HG02610 (cell line): Measurements from ENCODE around the gene APLF.
A peak's percentile ranks its signal among the peaks of the same experiment; 100 is the strongest.

Source experiments
- ATAC-seq: cut with Tn5 transposase; IDR thresholded peaks from one replicate; pipeline ENCODE4 v1.9.1; 2021; ENCODE audit warnings: mild to moderate bottlenecking, moderate library complexity; ENCODE audit not compliant: unreplicated experiment

The APLF gene, protein sequence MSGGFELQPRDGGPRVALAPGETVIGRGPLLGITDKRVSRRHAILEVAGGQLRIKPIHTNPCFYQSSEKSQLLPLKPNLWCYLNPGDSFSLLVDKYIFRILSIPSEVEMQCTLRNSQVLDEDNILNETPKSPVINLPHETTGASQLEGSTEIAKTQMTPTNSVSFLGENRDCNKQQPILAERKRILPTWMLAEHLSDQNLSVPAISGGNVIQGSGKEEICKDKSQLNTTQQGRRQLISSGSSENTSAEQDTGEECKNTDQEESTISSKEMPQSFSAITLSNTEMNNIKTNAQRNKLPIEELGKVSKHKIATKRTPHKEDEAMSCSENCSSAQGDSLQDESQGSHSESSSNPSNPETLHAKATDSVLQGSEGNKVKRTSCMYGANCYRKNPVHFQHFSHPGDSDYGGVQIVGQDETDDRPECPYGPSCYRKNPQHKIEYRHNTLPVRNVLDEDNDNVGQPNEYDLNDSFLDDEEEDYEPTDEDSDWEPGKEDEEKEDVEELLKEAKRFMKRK

GRCh38 chr2:68467077-68467960, at the start of gene APLF, which contains the start of gene FBXO48:
Gene APLF, plus strand, starts transcription at chr2:68467585. Its CDS starts 147 bp downstream, at chr2:68467732.
Gene FBXO48, minus strand, starts transcription at chr2:68467294. Its CDS starts 2,149 bp downstream, at chr2:68465145.
- ATAC-seq = peak; percentile 94

GRCh38 chr2:68417926-68418325, 49.5 kb upstream of the APLF start:
- peak; percentile 49 for ATAC-seq

DNA sequence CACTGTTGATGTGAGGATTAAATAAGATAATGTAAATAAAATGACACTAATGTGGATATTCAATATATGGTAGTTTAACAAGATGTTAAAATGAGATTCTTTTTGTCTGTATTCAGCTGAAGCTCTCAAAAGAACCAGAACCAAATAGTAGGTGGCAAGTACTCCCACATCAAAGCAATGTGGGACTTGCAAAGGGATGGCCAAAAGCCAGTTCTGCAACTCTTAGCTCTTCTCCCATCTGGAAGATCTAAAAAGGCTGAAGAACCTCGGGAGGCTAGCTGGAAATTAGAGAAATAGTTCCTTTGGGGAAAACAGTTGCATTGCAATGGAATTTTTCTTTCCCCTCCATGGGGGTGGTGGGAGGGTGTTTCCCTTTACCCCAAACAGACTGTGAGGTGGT, 49.0 kb upstream of the APLF start:
- ATAC-seq = no peak

GRCh38 chr2:68418855-68419254, 48.5 kb upstream of the APLF start:
- peak; percentile 32 for ATAC-seq

DNA sequence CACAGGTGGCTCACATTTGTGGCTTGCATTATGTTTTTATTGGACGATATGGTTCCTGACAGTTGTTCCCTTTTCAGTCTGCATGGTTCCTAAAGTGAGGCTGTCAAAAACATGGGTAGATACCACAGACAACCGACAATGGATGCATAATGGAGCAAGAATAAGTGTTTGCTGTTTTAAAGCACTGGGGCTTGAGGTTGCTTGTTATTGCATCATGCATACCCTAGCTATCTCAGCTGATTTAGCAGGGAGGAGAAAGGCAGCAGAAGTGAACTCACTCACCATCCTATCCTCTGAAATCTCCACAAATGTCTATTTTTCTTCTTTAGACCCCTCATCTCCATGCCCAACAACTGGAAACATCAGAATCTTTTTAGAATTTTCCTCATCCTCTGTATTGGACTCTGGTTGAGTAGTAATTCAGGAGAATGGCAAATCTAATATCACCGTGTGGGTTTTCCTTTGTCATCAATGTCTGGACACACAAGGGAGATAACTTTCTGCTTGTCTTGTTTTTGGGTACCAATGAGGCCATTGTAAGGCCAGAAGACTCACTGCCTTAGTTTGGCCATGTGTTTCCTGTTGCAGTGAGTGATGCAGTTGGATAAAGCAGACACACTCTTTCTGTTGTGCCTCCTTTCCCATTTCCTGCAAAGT, 47.0 kb upstream of the APLF start:
- ATAC-seq = no peak

GRCh38 chr2:68423966-68424650, 43.3 kb upstream of the APLF start:
- ATAC-seq = peak; percentile 82

DNA sequence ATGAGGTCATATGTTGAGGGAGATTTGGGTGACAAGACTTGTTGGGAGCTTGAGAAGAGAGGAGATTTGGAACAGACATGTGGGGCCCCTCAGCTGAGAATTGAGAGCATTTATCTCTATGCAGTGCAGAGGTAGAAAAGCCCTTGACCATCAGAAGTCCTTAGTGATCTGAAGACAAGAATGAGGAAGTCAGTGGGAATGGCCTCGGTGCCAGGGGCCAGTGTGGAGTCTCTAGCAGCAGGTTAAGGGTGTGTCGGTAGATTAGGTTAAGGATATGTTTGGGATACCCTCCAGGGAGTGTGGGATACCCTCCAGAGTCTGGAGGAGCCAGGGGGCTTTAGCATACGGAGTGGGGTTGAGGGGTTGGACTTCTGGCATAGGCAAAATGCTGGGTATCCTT, 41.9 kb upstream of the APLF start:
- ATAC-seq = no peak

DNA sequence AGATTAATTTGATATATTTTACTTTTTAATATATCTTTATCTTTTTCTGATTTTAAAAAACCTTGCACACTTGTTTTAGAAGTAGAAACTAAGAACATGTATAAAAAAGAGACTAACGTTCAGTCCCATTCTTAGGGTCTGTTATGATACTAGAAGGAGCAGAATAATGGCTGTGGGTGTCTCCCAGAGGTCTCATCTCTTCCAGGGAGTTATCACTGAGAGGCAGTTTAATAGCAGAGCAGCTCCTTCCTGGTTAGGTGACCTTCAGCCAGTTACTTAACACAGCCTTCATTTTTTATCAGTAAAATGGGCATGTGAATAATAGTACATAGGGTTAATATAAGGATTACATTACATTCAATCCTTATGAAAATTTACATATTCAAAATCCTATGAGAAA, 40.9 kb upstream of the APLF start:
- ATAC-seq = no peak

DNA sequence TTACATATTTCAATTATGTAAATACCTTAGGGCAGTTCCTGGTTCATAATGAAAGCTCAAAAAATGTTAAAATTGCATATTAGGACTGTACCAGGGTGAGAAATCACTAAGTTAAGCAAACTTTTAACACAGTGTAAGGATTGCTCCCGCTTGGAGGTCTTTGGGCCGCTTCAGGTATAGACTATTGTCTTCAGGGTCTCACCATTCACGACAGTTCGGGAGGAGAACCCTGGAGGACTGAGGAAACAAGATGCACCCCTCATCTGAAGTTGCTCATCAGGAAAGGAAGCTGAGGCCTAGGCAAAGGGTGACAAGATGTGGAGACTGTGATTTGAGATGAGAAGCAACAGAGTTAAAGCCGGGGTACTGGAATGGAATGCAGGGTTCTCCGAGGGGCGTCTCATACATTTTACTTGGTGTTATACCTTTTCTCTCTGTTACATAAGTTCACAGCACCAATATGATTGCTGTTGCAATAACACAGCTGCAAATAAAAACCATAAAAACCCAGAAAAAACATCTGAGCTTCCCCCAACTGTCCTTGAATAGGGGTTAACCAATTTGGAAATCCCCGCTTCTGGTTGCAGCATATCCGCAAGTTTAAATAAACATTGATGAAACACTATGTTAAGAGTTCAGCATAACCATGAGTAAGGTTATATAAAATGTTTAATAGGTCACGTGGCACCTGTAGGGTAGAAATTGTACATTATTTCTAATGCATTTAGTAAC, 40.4 kb upstream of the APLF start:
- ATAC-seq = peak; percentile 22

- ATAC-seq = no peak
Measured at GRCh38 chr2:68428126-68428525, 39.3 kb upstream of the APLF start.

DNA sequence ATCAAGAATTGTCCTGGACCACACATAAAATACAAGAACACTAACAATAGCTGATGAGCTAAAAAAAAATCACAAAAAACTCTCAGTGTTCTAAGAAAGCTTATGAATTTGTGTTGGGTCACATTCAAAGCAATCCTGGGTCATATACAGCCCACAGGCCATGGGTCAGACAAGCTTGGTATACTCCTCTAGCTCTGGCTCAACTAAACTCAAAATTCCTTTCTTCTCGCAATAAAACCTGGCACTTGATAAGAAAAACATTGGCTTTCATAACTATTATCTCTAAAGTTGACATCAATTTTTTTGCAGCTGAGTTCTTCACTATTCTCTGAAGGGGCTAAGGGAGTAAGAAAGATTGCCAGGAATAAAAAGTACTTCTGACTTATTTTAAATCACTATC, 38.6 kb upstream of the APLF start:
- ATAC-seq = no peak

- no peak for ATAC-seq
Measured at GRCh38 chr2:68429311-68429826, 38.0 kb upstream of the APLF start.

DNA sequence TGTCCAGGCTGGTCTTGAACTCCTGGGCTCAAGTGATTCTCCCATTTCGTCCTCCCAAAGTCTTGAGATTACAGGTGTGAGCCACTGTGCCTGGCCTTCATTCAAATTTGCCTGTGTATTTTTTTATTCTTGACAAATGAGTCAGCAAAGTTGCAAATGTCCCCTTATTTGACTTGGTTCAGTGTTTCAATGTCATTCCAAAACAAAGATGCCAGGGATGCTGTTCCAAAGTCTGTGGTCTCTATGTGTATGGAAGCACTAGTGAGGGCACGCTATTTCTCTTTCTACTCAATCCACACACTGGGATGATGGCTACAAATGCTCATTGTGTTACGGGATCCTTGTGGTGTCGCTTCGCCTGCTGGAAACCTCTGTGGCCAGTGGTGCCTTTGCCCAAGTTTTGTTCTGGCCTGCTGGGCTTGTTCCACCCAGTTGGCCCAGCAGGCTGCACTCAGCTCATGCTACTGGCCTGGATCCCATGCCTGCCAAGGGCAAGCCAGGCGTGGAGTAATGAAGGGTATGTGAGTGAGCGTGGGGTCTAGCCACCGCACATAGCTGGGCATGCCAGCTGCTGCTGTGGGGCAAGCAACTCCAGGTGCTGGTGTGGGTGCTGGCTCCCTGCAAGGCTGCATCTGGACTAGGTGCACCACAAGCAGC, 35.9 kb upstream of the APLF start:
- no peak for ATAC-seq

DNA sequence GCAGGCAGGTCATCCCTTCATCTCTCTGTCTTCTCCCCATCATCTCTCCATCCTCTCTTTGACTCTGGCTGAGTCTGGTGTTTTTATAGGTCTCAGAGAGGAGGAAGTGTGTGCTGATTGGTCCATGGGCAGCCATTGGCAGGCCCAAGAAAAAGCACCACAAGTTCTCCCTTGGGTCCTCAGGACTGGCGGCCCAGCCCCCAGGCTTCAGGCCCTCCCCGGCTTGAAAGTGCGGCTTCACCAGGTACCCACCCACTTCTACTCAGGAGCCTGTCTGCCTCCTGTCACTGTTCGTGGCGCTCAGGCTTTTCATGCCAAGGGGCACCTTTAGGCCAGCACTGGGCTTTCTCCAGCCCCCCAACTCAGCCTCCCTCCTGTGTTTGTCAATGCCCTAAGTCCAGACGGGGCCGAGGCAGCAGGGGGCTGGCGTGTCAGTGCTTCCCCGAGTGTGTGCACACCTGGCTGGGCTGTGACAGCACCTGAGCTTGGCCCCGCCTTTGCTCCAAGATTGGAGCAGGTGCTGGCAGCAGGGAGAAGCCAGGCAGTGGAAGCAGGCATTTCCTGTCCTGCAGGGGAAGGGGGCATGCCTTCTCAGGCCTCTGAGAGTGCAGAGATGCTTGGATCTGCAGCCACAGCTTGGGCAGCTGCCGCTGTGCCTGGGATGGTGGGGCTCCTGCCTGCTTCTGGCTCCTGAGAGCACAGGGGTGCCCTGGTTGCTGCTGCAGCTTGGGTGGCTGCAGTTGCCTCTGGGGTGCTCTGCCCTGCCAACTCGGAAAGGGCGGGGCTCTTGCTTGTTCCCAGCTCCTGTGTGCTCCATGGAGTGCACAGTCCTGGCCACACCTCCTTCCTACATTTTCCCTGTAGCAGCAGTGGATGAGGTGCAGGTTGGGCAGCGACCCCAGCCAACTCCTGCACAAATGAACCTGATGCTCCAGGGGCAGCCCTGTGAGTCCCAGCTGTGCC, 34.4 kb upstream of the APLF start:
- ATAC-seq = no peak

GRCh38 chr2:68434981-68435380, 32.4 kb upstream of the APLF start:
- no peak for ATAC-seq

DNA sequence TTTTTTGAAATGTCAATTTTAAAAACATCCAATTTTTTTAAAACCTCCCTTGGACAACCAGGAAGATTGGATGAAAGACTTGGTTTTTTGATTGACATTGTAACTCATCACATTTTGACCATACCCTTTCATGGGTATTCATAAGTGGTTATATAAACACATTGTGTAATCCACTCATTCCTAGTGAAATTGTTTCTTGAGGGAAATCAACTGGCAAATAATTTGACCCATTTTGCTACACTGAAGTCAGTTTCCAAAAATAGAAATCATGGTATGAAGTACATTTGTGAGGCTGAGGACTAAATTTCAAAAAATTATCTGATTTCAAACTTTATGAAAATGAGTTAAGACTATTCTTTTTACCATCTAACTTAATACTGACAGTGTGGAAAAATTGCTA, 31.8 kb upstream of the APLF start:
- no peak for ATAC-seq

DNA sequence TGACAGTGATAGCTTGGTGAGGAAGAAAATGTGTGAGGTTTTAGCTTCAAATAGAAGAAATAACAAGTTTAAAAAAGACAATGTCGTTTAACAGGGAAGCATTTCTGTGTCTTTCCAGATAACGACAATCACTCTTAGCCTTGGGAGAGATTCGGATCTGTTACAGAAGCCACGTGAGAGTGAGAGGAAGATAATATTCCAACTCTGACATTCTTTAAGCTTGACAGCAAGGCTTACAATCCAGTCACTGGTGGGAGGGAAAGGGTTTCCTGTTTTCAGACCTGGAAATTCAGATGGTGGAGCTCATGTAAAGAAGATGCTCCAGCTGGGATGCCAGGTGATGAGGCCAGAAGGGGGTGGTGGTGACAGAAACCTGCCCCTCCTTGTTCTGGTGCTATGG, 31.1 kb upstream of the APLF start:
- ATAC-seq = no peak
